ENCODE data around the gene SLC6A6. TPM values are rescaled to one million over a fixed set of nuclear protein-coding genes. Genes with fewer than 3 reads are reported as not detected.

The SLC6A6 gene
- total RNA-seq, 1 donor from 2014 or later = 24.2 TPM

GRCh38 chr3:14378415-14378814 lies 24.0 kb upstream of the SLC6A6 start:
- no peak for FAIRE-seq
- H3K36me3 Mint-ChIP-seq (ENCODE audit: low read depth, unreplicated experiment) = peaks cover 2% of the 10 kb centered on the region
- peaks cover 31% of the 10 kb centered on the region for H3K27me3 Mint-ChIP-seq (ENCODE audit: low read depth, unreplicated experiment)
- TF ChIP-seq CTCF (IDR thresholded peaks at IDR 0.05; ENCODE audit: insufficient read depth, low read depth, low read length) (no peak), EZH2 (IDR thresholded peaks at IDR 0.05; ENCODE audit: insufficient read depth, low read length) (no peak)
- Histone ChIP-seq H2AFZ (ENCODE audit: low read depth, low read length) (no peak overlapping the region), H3K79me2 (ENCODE audit: insufficient read depth, low read length) (no peaks in the 10 kb centered on the region), H3K27ac (ENCODE audit: low read depth, low read length) (no peak overlapping the region), H3K9me3 (ENCODE audit: insufficient read depth, low read depth, low read length) (no peaks in the 10 kb centered on the region), H3K4me2 (ENCODE audit: low read length) (no peak overlapping the region), H4K20me1 (ENCODE audit: insufficient read depth, low read length) (no peaks in the 10 kb centered on the region), H3K4me1 (ENCODE audit: insufficient read depth, low read length) (peaks cover 4% of the 10 kb centered on the region), H3K9ac (ENCODE audit: low read length) (no peak overlapping the region), H3K4me3 (ENCODE audit: insufficient read depth, low read depth, low read length) (no peak overlapping the region), H3K36me3 (ENCODE audit: insufficient read depth, low read length) (no peaks in the 10 kb centered on the region), H3K27me3 (ENCODE audit: insufficient read depth, low read length) (no peaks in the 10 kb centered on the region)
- H3K4me1 Mint-ChIP-seq (ENCODE audit: low read depth, unreplicated experiment) = peaks cover 8% of the 10 kb centered on the region
- DNase-seq (ENCODE audit: low read depth) = no peak
- no peak overlapping the region for H3K4me3 Mint-ChIP-seq (ENCODE audit: unreplicated experiment)
- peaks cover 14% of the 10 kb centered on the region for H3K9me3 Mint-ChIP-seq (ENCODE audit: unreplicated experiment)
- H3K27ac Mint-ChIP-seq (ENCODE audit: unreplicated experiment) = no peak overlapping the region

GRCh38 chr3:14379843-14380242 lies 22.6 kb upstream of the SLC6A6 start:
- H3K4me3 ChIP-seq (ENCODE audit: insufficient read depth, low read depth, low read length) = no peak overlapping the region
- H3K36me3 Mint-ChIP-seq (ENCODE audit: low read depth, unreplicated experiment) = peaks cover 2% of the 10 kb centered on the region
- H3K4me2 ChIP-seq (ENCODE audit: low read length) = no peak overlapping the region
- no peaks in the 10 kb centered on the region for H3K79me2 ChIP-seq (ENCODE audit: insufficient read depth, low read length)
- H3K27ac ChIP-seq (ENCODE audit: low read depth, low read length) = no peak overlapping the region
- peaks cover 14% of the 10 kb centered on the region for H3K9me3 Mint-ChIP-seq (ENCODE audit: unreplicated experiment)
- no peak for FAIRE-seq
- no peaks in the 10 kb centered on the region for H3K27me3 ChIP-seq (ENCODE audit: insufficient read depth, low read length)
- H3K9me3 ChIP-seq (ENCODE audit: insufficient read depth, low read depth, low read length) = no peaks in the 10 kb centered on the region
- H3K9ac ChIP-seq (ENCODE audit: low read length) = no peak overlapping the region
- DNase-seq (ENCODE audit: low read depth) = no peak
- H3K27ac Mint-ChIP-seq (ENCODE audit: unreplicated experiment) = no peak overlapping the region
- peaks cover 27% of the 10 kb centered on the region for H3K27me3 Mint-ChIP-seq (ENCODE audit: low read depth, unreplicated experiment)
- no peak overlapping the region for H2AFZ ChIP-seq (ENCODE audit: low read depth, low read length)
- no peak overlapping the region for H3K4me3 Mint-ChIP-seq (ENCODE audit: unreplicated experiment)
- no peaks in the 10 kb centered on the region for H3K36me3 ChIP-seq (ENCODE audit: insufficient read depth, low read length)
- H3K4me1 Mint-ChIP-seq (ENCODE audit: low read depth, unreplicated experiment) = no peaks in the 10 kb centered on the region
- no peak for TF ChIP-seq EZH2 (IDR thresholded peaks at IDR 0.05; ENCODE audit: insufficient read depth, low read length)
- TF ChIP-seq CTCF (IDR thresholded peaks at IDR 0.05; ENCODE audit: insufficient read depth, low read depth, low read length) = no peak
- H3K4me1 ChIP-seq (ENCODE audit: insufficient read depth, low read length) = no peaks in the 10 kb centered on the region
- no peaks in the 10 kb centered on the region for H4K20me1 ChIP-seq (ENCODE audit: insufficient read depth, low read length)

- no peak overlapping the region for H3K9ac ChIP-seq (ENCODE audit: low read length)
- H3K4me1 ChIP-seq (ENCODE audit: insufficient read depth, low read length) = no peaks in the 10 kb centered on the region
- no peak overlapping the region for H2AFZ ChIP-seq (ENCODE audit: low read depth, low read length)
- no peak for DNase-seq (ENCODE audit: low read depth)
- peaks cover 10% of the 10 kb centered on the region for H3K9me3 Mint-ChIP-seq (ENCODE audit: unreplicated experiment)
- H3K27me3 Mint-ChIP-seq (ENCODE audit: low read depth, unreplicated experiment) = peaks cover 44% of the 10 kb centered on the region
- H3K36me3 ChIP-seq (ENCODE audit: insufficient read depth, low read length) = no peaks in the 10 kb centered on the region
- peaks cover 9% of the 10 kb centered on the region for H3K27me3 ChIP-seq (ENCODE audit: insufficient read depth, low read length)
- peaks cover 4% of the 10 kb centered on the region for H3K36me3 Mint-ChIP-seq (ENCODE audit: low read depth, unreplicated experiment)
- no peak overlapping the region for H3K4me3 ChIP-seq (ENCODE audit: insufficient read depth, low read depth, low read length)
- no peak overlapping the region for H3K4me3 Mint-ChIP-seq (ENCODE audit: unreplicated experiment)
- H3K4me1 Mint-ChIP-seq (ENCODE audit: low read depth, unreplicated experiment) = peaks cover 2% of the 10 kb centered on the region
- no peaks in the 10 kb centered on the region for H3K79me2 ChIP-seq (ENCODE audit: insufficient read depth, low read length)
- TF ChIP-seq CTCF (IDR thresholded peaks at IDR 0.05; ENCODE audit: insufficient read depth, low read depth, low read length) (no peak), EZH2 (IDR thresholded peaks at IDR 0.05; ENCODE audit: insufficient read depth, low read length) (no peak)
- no peak overlapping the region for H3K4me2 ChIP-seq (ENCODE audit: low read length)
- no peak for FAIRE-seq
- no peak overlapping the region for H3K27ac Mint-ChIP-seq (ENCODE audit: unreplicated experiment)
- H3K9me3 ChIP-seq (ENCODE audit: insufficient read depth, low read depth, low read length) = no peaks in the 10 kb centered on the region
- H3K27ac ChIP-seq (ENCODE audit: low read depth, low read length) = no peak overlapping the region
- H4K20me1 ChIP-seq (ENCODE audit: insufficient read depth, low read length) = no peaks in the 10 kb centered on the region
These were observed 16.2 kb upstream of the SLC6A6 start for GRCh38 chr3:14386254-14386653.

All from astrocyte (in vitro differentiated cells and primary cell).